Lung microvascular endothelial cell (primary cell): ENCODE data around the gene PSMG4. TPM values are rescaled to one million over a fixed set of nuclear protein-coding genes. Genes with fewer than 3 reads are reported as not detected.

Source experiments
- DNase-seq, 2 donors: peaks; one replicate each; pipeline versions ENCODE4 v3.0.0 to v3.0.0-alpha.2; 2010; ENCODE audit warnings: low read depth in 2 of 2
- total RNA-seq: library from RNA; depleted of rRNA; stranded (reverse); fragments of >200 nt; gene quantifications from 2 replicates; pipeline ENCODE4 v1.2.1, GENCODE V29; 2014

The PSMG4 gene
- total RNA-seq, 1 donor from 2014 or later: 31.9 TPM

DNA sequence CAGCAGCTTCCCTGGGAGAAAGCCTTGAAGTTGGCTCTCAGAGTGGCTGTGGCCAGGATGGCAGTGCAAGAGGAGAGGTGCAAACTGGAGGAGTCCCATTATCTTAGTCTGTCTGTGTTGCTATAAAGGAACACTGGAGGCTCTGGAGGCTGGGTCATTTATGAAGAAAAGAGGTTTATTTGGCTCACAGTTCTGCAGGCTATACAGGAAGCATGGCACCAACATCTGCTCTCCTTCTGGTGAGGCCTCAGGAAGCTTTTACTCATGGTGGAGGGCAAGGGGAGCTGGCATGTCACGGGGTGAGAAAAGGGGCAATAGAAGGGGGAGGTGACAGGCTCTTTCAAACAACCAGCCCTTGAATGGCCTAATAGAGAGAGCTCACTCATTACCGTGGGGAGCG lies 47.1 kb downstream of the PSMG4 start:
- no peak for DNase-seq

DNA sequence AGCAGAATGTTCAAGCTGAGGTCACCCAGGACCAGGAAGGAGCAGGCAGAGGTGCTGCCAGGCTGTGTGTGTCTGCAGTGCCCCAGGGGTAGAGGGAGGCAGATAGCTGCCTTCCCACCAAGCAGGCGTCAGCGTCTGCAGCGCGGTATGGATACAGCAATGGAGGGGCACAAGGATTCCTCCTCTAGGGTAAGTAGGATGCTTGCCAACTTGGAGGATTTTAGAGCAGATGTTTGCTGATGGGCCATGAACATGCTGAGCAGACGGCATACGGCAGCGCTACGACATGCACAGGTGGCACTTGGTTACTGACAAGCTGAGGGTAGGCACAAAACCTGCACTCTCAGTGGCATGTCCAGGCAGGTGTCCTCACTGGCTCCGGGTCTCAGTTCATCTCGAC lies 48.1 kb downstream of the PSMG4 start:
- no peak for DNase-seq

DNA sequence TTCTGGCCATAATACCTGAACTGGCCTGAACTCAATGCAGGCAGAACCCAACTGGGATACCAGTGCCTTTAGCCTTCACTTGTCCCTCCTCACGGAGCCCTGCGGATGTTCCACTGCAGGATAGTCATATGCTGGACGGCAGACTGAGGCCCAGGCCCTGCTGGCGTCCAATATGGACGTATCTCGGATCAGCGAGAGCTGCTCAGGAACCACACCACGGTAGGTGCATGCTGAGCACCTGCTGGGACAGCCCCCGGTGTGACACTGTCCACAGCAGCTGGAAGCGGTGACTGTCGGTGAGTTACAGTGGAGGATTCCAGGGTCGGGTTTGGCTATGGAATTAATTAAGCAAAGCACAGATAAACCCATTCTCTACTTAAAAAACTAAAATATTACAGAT lies 48.7 kb downstream of the PSMG4 start:
- DNase-seq: no peak

DNA sequence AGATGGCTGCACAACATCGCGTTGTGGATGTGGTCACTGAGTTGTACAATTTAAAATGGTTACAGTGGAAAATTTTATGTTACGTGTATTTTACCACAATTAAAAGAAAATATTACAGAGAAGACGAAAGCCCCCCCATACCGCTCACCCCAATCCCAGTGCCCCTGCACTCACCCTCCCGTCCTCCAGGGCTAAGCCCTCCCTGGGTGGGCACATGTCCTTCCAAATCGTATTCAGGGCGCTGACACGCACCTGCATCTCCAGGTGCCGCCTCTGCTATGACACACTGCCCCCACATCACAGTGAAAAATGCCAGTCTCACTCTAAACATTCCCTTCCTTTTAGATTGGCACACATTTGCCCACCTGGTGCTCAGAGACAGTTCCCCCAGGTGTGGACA lies 49.4 kb downstream of the PSMG4 start:
- DNase-seq: no peak

DNA sequence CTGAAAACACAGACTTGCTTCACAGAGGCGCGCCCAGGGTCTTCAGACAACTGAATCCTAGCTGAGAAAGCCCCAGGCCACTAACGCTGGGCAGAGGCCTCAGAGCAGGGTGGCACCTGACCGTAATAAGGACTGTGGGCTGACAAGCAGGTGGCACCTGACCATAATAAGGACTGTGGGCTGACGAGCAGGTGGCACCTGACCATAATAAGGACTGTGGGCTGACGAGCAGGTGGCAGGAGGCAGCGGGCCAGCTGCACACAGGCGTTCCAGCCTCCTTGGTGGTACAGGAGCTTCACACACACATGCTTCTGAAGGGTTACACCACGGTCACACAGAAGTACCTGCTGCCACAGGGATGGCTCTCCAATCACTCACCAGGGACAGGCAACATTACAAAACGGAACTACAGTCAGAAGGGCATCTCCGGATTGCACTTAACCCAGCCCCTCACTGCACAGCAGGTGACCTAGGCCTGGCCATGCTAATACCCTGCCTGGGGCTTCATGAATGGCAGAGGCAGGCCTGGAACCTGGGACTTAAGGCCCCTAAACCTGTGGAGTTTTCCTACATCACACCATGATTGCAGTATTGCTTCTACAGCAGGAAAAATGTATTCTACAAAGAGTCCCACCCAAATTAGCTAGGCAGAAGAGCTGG lies 50.8 kb downstream of the PSMG4 start:
- DNase-seq: no peak

DNA sequence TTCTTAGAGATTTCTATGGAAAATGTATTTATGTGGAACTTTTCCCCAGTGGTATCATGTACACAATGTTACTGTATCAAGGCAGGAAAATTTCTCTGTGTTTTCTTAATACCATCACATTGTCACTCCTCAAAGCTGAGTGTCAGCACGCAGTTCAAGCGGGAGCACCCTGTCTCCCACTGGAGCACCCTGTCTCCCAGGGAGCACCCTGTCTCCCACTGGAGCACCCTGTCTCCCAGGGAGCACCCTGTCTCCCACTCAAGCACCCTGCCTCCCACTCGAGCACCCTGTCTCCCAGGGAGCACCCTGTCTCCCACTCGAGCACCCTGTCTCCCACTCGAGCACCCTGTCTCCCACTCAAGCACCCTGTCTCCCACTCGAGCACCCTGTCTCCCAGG lies 51.3 kb downstream of the PSMG4 start:
- DNase-seq: no peak

DNA sequence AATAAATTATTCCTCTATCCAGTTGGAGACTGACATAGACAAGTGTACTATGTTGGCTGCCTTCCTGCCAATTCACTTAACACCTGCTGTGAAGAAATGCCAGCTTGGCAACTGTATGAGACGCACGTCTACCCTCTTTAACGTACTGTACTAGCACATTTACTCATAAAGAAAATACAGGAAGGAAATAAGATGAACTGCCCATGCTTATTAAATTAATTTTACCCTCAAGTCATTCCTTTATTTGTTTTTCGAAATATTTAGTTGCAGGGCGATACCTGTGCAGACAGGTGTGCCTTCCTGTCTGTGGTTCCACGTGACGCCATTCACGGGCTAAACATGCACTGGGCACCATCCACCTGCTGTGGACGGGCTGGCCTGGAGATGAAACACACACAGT lies 52.0 kb downstream of the PSMG4 start:
- no peak for DNase-seq

DNA sequence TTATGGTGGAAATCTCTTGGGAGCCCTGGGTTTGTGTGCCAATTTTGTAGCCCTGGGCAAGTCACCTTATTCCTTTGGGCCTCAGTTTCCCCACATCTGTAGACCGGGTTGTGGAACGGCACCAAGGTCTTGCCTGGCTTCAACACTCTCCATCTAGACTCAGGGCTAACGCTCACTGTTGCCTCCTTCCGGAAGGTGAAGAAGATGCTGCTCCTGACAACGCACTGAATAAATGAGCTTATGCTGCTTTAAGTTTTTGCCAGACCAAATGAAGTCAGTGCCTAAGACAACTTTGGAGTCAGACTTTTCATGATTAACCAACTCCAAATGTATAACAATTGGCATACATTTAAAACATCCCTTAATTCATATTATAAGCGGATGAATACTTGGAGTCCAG lies 53.1 kb downstream of the PSMG4 start:
- no peak for DNase-seq

DNA sequence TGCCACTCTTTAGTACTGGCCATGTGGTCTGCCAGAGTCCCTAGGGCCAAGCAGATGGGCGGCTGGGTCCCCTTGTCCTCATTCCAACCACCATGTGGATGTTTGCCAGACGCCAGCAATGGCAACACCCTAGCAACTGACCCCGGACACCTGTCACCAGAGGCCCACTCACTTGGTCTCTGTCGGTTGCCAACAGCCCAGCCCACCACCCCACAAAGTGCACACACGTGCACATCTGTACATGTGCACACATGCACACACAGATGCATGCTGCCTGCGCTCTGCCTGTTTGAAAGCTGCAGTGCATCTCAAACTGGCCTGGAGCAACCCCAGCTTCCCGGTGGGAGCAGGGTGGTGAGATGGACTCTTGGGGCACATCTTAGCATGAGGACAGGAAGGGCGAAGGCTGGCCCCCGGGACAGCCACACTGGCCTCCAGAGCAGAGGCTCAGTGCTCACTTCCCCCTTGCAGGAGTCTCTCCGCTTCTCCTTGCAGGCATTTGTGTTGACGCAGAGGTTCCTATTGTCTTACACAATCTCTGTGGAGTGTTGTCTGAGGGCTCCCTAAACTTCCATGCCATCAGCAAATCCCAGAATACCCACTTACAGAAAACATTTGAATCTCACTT lies 54.0 kb downstream of the PSMG4 start:
- no peak for DNase-seq

DNA sequence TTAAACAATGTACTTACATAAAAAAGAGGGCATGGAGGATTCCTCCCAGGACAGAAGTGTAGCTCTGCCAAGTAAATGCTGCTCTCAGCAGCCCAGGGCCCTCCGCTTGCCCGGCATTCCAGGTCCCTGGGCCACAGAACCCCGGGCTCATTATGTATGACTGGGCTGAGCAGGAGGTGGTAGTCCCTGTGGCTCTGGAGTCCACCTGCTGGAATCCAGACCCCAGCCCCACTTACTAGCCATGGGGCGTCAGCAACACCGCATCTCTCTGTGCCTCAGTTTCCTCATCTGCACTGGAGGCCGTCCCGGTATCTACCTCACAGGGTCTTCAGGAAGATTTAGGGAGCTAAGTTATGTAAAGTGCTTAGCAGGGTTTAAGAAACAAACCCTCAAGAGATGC lies 55.4 kb downstream of the PSMG4 start:
- DNase-seq: no peak

DNA sequence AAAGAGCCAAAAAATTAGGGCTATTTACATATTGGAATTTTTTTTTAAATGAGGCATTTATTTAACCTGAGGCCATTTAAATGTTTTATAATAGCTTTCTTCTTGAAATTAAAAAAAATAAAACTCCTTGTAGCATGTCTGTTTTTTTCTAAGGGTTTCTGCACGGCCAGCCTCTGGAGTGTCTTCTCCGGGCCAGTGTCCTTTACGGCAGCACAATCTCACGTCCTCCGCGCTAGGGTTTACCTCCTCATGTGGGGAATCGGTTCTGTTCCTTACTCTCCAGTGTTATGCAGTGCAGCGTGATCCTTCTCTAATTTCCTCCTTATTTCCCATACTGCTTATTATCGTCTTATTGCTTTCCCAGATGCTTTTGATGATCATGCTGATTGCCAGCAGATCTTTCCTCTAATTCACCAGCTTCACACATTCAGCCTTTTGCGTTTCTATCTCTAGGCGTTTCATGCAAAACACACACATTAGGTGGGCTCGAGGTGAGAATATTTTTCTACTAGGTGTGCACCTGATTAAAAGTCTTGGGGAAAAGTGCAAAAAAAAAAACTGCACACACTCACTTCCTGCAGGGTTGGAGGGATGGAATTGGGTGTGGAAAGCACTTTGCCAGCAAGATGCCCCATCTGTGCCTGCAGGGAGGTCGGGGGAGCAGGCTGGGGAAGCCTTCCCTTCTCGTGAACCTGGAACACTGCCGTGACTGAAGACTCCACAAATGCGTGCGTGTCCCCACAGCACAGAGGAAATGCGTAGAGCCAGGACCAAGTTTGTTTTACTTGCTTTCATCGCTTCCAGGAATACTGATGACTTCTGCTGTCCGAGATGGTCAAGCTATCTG lies 56.1 kb downstream of the PSMG4 start:
- DNase-seq: no peak

DNA sequence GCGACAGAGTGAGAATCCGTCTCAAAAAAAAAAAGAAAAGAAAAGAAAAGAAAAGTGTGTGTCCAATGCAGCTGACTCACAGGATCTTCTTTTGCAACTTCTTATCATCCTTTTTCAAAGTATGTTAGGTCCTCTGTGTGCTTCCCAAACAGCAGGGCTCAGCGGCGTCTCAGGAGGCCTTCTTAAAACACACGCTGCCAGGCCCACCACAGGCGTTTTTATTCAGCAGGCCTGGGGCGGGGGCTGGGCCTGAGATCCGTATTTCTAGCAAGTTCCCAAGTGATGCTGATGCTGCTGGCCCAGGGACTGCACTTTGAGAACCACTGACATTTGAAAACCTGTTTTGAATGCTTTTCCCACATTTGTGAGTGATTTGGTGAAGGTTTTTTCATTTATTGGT lies 57.1 kb downstream of the PSMG4 start:
- DNase-seq: no peak

DNA sequence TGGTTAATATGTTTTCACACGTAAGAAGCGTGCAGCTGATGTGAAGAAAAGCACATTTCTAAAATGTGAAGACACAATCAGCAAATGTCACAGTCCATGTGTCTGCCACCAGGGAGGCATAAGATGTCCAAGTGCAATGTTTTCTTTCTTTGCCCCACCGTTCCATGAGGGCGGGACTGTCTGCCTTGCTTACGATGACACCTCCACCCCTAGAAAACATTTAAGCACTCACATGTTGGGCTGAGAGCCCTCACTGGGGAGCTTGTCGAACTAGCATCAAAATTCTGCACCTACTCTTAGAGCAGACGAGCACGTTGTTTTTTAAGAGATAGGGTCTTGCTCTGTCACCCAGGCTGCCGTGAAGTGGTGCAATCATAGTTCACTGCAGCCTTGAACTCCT lies 57.6 kb downstream of the PSMG4 start:
- DNase-seq: no peak

DNA sequence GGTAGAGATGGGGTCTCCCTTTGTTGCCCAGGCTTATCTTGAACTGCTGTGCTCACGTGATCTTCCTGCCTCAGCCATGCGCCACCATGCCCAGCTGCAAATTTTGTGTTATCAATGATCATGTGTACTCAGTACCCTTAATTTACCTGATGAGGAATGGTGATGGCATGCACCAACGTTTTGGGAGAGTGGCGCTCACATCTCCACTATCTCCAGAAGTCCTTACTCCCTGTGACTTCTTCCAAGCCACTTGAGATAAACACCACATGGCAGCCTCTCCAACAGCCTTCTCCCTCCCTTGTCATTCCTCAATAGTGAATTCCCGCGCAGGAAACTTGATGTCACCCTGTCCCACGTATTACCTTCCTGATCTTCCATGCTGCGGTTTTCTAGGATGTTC lies 58.1 kb downstream of the PSMG4 start:
- no peak for DNase-seq

Other genes with a start within 250 kb of the PSMG4 start
- gene RIPK1, start 190.5 kb upstream of the PSMG4 start, total RNA-seq: 15.9 and 22.4 TPM in 2 replicates
- 7.9 and 8.5 TPM in 2 replicates for gene BPHL, start 140.2 kb upstream of the PSMG4 start, total RNA-seq
- gene TUBB2A, start 101.4 kb upstream of the PSMG4 start, total RNA-seq: 34.9 and 43.5 TPM in 2 replicates
- 1.8 and 2.0 TPM in 2 replicates for gene TUBB2B, start 31.3 kb upstream of the PSMG4 start, total RNA-seq
- 21.8 and 59.3 TPM in 2 replicates for gene SLC22A23, start 198.1 kb downstream of the PSMG4 start, total RNA-seq